Epithelial cell of esophagus (primary cell): Measurements from ENCODE around the gene GNAO1.
A peak's percentile ranks its signal among the peaks of the same experiment; 100 is the strongest.

ENCODE experiments used
- DNase-seq: peaks from one replicate; pipeline ENCODE4 v3.0.0; 2010; ENCODE audit warnings: low read depth
- H3K4me3 ChIP-seq: 2 replicates; pipeline ENCODE4 v1.5.1; 2011; ENCODE audit warnings: mild to moderate bottlenecking, low read length, control low read depth
- CTCF ChIP-seq: IDR thresholded peaks from 2 replicates; pipeline ENCODE4 v1.5.1; 2011; ENCODE audit warnings: low read depth, mild to moderate bottlenecking, low read length, control low read depth, inconsistent platforms; ENCODE audit not compliant: insufficient read depth; ENCODE audit errors: missing control alignments

GNAO1 gene

GRCh38 chr16:56399047-56399446 is 207.8 kb downstream of the GNAO1 start:
- no peak for DNase-seq
- no peak for TF ChIP-seq CTCF
- H3K4me3 ChIP-seq = no peak overlapping the region

GRCh38 chr16:56399486-56399885 is 208.2 kb downstream of the GNAO1 start:
- DNase-seq = no peak
- no peak for TF ChIP-seq CTCF
- no peak overlapping the region for H3K4me3 ChIP-seq

GRCh38 chr16:56400458-56400857 is 209.2 kb downstream of the GNAO1 start:
- no peak for TF ChIP-seq CTCF
- DNase-seq = no peak
- no peak overlapping the region for H3K4me3 ChIP-seq

DNA sequence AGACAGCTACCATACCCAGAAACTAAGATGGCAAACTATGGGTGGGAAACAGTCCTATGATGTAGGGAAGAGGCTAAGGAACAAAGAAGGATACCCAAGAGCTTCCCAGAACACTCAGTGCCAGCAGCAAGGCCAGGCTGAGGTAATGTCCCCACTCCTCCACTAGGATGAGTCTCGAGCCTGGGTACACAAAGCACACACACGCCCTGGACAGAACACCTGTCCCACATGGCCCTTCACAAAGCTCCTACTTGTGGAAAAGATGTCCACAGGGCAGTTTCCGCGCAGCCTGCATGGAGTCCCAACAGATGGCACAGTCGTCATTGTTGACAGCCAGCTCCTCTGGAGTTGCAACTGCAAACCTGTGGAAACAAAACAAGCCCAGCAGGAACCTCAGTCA is 210.2 kb downstream of the GNAO1 start:
- peak; percentile 38 for DNase-seq
- no peak overlapping the region for H3K4me3 ChIP-seq
- peak; percentile 41 for TF ChIP-seq CTCF

GRCh38 chr16:56405977-56406672 is 214.8 kb downstream of the GNAO1 start:
- no peak overlapping the region for H3K4me3 ChIP-seq
- no peak for DNase-seq
- no peak for TF ChIP-seq CTCF
